ENCODE data around the gene BMP3.
"Not testable (repeated sequence)": the region's sequence is repeated elsewhere in the genome, so short reads cannot be mapped to it uniquely, and the experiment has no call there.

BMP3 gene, protein sequence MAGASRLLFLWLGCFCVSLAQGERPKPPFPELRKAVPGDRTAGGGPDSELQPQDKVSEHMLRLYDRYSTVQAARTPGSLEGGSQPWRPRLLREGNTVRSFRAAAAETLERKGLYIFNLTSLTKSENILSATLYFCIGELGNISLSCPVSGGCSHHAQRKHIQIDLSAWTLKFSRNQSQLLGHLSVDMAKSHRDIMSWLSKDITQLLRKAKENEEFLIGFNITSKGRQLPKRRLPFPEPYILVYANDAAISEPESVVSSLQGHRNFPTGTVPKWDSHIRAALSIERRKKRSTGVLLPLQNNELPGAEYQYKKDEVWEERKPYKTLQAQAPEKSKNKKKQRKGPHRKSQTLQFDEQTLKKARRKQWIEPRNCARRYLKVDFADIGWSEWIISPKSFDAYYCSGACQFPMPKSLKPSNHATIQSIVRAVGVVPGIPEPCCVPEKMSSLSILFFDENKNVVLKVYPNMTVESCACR

DNA sequence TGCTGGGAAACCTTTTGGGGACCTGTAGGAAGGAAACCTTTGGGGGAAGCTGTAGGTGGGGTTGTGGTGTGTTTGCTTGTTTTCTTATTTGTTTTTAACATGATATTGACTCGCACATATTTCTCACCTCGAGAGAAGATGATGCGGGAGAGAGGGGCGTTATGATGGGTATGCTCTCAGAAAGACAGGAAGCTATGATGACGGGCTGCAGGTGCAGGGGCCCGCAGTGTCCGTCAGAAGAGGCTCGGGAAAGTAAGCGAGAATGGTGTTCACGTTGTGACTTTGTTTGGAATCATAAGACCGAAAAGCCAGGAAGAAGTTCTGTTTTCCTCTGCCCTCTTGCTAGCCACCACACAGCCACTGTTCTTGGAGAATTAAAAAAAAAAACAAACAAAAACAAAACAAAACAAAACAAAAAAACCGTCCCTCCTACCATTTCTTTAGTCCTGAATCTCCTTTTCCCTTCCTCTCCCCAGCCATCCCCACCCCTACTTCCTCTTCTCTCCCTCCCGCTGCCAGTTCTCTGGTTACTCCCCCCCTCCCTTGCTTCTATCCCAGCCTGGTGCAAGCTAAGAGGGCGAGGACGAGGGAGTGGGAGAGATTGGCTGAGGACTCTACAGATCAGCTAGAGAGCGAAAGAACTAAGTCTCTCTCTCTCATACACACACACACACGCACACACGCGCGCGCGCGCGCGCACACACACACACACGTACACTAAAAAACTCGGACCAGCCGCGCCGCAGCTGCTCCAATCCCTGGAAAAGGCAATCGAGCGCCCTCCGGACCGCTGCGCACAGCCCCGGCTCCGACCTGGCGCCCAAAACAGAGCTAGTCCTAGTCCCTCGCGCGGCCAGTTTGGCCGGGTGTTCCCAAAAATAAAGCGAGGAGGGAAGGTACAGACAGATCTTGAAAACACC is at the start of gene BMP3:
Gene BMP3, plus strand, starts transcription at position 648 of the 920 bp plus-strand sequence. CDS start 577 bp downstream, outside the sequence.
- DNase-seq (ENCODE audit: low read depth), result no peak

DNA sequence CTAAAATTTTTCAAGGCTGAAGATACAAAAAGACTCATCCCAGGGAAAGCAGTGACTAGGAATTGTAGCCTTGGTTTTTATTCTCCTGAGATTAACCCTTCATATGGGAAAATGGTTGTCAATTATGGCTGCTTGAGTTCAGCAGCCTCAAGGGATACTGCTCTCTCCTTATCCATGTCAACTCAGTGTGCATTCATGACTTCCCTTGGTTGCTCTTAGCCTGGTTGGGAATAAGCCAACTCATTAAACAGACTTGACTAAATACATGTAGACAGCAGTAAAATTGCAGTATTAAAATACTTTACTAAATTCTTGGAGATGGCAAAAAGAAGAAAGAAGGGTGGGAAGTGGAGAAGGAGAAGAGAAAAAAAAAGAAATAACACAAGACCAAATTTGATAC is 44.5 kb upstream of the BMP3 start:
- DNase-seq (ENCODE audit: low read depth), result no peak

DNA sequence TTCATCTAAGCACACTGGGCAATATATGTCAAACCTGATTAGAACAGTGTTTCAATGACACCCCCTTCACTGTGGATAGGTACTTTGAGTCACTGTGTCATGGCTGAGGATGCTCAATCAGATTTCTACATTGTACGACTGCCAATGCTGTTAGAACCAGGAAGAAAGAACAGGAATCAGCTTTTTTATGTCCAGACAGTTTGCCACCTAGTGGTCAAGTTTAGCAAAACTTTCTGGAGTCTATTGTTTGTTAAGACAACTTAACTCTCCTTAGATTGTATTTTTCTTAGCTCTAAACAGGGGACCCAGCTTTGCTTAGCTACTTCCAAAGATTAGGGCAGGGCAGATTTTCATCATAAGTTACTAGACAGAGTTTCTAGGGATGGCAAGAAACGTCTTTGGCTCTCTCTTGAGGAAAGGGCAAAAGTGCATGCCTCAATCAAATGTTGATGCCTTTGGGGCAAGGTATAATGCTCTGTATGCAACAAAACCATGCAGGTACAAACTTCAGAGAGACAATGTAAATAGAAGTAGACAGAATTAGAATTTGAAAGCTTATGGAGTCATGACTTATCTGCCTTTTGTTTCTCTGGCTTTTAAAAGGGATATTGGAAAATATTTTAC is 40.5 kb upstream of the BMP3 start:
- peak; percentile 35 for DNase-seq (ENCODE audit: low read depth)

DNA sequence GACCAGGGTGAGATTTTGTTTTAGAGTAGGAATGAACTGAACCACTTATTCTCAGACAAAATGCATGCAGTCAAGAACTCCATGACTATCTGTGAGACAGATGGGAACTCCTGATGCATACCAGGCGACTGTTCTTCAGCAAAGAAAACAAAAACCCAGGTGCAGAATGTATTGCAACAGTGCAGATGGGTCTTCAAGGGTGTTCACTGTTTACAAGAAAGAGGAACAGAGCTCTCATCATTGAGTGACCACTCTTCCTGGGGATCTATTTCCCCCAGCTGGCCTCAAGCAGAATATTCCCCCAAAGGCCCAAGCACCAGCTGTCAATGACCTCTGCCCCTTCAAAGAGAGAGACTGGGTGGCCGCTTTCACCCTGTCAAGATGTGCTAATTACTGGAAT is 39.7 kb upstream of the BMP3 start:
- DNase-seq (ENCODE audit: low read depth), result no peak

DNA sequence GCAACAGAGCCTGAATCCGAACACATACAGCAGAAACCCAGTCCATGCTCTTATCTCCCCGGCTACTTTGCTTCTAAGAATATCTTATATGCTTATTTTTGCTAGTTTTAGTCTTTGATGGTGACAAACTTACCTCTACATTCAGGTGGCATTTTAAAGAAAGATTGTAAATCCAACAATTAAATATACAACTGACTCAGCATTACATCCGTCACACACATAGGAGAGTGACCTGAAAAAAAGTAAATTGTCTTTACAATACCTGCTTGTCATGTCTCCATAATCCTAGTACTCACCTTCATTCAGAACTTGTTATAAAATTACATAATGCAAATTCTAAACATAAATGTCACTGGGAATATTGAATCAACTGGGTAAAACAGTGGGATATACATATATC is 30.6 kb upstream of the BMP3 start:
- DNase-seq (ENCODE audit: low read depth), result no peak

DNA sequence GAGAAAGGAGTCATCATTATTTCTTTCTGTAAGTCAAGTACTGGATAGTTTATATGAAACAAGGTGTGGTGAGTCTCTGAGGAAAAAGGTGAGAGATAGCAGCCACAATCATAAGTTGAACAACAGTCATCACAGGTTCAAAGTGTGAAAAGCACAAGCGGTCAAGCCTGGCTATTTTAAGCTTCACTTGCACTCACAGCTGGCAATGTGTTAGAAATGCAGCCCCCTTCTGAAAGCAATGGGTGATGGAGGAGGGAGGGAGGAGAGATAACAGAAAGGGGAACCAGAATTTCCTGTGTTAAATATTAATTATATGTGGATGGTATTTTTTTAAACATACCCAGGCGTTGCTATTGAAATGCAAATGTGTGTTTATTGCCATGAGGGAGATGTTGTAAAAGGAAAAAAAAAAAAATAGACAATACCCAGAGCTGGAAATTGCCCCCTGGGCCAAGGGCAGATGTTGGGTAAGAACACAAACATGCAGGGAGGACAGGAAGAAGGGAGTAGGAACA is 26.9 kb upstream of the BMP3 start:
- no peak for DNase-seq (ENCODE audit: low read depth)

DNA sequence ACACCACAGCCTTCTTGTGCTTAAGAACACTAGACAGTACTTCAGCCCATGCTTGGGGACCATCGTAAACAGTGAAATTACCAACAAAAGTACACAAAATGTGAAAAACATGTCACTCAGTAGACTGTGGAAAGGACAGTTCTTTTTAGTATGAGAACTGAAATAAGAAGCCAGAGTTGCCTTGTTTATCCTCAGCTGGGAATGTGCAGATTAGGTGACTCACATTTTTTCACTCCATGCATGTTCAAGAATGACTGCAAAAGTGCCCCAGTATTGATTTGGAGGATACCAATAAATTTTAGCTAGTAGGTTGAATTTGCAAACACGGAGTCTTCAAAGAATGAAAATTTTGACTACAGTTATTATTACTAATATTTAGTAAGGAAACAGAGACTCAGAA is 23.1 kb upstream of the BMP3 start:
- no peak for DNase-seq (ENCODE audit: low read depth)

DNA sequence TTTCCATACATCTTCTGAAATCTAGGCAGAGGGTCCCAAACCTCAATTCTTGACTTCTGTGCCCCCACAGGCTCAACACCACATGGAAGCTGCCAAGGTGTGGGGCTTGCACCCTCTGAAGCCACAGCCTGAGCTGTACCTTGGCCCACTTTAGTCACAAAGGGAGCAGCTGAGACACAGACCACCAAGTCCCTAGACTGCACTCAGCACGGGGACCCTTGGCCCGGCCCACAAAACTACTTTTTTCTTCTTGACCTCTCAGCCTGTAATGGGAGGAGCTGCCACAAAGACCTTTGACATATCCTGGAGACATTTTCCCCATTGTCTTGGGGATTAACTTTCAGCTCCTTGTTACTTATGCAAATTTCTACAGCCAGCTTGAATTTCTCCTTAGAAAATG is 13.9 kb upstream of the BMP3 start:
- DNase-seq (ENCODE audit: low read depth), result not testable (repeated sequence)

DNA sequence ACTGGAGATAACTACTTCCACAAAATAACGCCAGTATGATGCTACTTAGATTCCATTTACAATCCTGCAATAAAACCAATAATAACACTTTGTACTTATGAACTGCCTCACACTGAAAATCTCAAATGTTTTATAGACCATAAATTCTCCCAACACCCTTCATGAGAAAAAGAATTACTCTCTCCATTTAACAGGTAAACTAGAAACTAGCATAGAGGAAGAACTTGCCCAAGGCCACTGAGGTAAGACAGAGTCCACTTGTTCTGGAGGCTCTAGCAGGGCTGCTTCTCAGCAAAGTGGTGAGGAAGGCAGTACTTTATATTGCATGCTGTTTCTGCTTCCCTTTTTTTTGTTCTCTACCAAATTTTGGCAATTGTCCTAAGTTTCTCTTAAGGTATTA is 11.5 kb upstream of the BMP3 start:
- no peak for DNase-seq (ENCODE audit: low read depth)

DNA sequence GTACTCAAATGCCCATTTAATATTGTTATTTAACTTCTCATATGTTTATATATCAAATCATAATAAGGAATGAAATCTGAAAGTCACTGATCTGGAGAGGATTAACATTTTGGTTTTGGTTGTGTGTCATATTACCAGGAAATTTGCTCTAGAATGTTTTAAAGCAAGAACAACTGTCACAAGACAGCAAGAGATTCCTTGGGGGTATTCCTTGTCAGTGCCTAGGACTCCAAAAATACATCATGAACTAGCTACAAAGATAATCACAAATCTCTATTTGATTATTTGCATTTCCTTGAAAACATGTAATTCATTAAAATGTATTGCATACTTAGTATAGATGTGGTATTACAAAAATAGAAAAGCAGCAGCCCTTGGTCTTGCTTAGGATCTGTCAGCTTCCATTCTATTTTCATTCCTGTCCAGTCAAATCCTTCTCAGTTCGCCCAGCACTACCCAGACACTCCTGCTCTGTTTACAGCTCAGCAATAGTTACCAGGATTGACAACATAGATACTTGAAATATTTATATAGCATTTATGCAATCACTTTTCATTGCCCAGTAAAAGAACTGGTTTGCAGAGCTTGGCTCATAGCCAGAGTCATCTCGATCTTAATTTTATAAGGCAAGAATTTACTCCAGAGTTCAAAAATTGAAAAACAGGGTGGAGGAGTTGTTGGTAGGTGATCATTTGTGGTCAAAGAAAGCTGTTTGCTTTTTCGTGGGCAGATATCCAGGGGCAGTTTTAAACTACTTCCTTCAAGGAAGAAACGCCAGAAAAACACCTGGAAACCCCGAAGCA is 9.2 kb upstream of the BMP3 start:
- DNase-seq (ENCODE audit: low read depth), result no peak

DNA sequence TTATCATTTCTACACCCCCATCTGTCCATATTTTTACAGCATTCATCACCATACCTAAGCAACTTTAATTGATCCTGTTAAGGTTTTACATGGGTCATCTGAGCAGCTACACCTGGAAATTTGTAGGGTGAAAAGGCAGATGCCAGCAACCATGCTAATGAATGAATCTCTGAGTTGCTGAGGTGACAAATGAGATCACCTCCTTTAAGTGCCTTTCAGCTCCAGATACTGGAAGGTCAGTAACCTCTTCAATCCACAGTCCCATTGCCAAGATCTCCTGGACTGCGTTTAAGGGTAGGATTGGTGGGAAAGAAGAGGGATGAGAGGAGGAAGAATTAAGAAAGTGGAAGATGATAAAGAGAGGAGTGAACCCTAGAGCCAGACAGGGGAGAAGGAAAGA is 8.5 kb upstream of the BMP3 start:
- DNase-seq (ENCODE audit: low read depth), result no peak

DNA sequence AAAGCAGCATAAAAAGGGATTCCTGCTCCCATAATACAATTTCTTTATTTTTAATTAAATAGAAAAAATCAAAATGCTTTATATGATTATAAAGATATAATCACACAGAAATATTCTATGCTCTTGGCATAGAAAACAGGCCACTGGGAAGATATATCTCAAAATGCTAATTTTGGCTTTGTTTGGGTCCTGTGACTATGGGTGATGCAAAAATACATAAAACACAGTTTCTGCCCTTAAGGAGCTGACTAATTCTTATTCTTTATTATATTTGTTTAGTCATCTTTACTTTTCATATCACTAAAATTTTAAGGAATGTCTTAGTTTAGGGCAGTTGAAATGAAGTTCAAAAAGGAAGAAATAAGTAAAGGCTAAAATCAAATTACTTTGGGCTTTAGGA is 7.0 kb upstream of the BMP3 start:
- no peak for DNase-seq (ENCODE audit: low read depth)

DNA sequence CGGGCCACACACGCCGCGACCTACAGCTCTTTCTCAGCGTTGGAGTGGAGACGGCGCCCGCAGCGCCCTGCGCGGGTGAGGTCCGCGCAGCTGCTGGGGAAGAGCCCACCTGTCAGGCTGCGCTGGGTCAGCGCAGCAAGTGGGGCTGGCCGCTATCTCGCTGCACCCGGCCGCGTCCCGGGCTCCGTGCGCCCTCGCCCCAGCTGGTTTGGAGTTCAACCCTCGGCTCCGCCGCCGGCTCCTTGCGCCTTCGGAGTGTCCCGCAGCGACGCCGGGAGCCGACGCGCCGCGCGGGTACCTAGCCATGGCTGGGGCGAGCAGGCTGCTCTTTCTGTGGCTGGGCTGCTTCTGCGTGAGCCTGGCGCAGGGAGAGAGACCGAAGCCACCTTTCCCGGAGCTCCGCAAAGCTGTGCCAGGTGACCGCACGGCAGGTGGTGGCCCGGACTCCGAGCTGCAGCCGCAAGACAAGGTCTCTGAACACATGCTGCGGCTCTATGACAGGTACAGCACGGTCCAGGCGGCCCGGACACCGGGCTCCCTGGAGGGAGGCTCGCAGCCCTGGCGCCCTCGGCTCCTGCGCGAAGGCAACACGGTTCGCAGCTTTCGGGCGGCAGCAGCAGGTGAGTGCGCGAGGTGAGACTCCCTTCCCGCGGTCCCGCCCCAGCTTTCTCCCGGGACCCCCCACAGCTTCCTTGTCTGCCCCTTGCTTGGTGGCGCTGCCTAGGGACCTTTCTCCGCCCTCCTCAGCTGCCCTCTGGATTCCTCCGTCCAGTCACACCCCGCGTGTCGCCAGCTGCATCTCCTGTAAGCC is 678 bp downstream of the BMP3 start:
- DNase-seq (ENCODE audit: low read depth), result no peak

DNA sequence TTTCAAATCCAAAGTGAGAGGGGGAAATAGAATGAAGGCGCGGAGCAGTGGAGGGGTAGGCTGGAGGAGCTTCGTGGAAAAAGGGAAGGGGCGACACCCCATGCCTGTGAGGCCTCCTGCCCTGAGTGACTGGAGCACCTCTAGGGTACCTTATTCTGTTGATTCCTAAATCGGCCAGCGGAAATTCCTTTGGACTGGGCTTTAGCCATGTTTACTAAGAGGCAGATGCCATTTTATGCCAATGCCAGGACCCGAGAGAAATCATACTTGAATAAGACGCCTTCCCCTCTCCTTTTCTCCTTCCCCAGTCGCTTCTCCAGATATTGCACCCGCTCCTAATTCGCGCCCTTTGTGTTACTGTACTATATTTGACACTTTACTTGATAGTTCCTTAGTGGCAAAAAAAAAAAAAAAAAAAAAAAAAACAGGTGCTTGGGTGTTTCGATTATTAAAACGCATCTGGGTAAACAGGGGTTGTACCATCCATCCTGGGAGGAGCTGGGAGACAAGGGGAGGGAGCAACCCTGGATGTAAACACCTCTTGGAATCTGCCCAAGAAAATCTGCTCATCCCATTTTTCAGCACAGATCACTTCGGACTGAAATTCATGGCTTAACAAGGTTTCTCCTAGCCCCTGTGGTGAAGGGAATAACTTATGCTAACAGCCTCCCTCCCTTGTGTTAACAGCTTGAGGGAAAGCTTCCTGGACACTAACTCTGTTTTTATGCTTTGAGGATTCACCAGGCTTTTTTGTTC is 1.5 kb downstream of the BMP3 start:
- no peak for DNase-seq (ENCODE audit: low read depth)

DNA sequence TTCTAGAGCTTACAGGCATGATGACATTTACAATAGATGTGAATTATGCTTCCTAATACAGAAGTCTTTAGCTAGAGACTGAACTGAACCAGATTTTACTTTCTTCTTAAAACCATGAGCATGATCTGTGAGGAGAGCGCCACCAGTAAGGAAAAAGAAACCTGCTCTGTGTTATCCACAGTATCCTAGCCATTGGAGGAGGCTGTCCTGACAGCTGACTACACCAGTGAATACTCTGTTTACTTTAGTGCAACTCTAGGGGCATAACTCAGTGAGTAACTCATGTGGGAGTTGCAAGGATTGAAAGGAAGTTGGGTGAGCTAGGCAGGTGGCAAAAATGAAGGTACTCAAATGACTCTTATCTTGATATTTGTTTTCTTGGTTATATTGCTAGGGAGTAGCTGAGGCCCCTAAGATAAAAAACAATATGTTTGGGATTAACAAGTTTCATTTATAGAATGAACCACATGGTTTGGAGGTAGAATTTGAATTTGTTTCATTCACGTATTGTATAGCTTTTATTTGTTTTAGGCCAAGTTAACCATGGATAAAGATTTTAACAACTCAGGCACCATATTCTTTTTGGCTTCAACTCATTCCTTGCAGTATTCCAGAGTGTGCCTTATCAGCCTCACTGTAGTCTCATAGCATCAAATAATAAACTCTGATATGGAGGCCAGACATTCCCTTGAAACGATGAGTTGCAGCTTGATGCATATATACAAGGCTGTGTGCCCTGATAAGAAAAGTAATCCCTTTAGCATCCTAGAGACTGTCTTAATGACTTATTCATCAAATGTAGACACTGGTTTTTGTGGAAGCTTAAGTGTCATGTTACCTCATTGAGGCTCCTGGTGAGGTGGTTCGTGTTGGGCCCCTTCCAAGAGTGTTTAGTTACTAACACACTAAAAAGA is 2.5 kb downstream of the BMP3 start:
- DNase-seq (ENCODE audit: low read depth), result no peak

DNA sequence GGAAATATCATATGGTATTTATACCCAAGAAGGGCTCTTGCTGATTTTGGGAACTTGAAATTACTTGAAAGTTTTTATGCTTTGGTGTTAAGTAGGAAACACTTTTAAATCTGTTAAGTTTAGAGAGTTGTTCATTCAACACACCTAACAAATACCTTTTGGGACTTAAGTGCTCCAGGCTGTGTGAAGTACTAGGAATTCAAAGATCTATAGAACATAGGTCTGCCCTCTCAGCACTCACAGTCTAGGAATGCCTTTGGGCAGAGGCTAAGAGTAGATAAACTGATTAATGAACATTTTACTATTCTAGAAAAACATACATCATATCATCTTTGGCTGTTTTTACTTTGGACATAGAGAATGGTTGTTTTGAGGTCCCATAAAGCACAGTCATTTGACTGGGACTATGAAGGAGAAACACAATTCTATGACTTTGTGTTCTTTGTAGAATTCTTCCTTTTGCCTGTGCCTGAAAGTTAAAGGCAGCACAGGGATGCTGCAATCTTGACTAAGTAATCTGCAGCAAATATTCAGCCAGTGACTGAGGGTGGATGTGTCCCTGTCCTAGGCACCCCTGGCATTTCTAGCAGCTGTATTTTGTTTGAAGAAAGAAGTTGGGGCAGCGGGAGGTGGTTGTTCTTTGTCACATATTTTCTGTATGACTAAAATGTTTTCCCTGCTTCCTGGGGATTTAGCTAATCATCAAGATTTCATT is 8.3 kb downstream of the BMP3 start:
- DNase-seq (ENCODE audit: low read depth), result no peak

DNA sequence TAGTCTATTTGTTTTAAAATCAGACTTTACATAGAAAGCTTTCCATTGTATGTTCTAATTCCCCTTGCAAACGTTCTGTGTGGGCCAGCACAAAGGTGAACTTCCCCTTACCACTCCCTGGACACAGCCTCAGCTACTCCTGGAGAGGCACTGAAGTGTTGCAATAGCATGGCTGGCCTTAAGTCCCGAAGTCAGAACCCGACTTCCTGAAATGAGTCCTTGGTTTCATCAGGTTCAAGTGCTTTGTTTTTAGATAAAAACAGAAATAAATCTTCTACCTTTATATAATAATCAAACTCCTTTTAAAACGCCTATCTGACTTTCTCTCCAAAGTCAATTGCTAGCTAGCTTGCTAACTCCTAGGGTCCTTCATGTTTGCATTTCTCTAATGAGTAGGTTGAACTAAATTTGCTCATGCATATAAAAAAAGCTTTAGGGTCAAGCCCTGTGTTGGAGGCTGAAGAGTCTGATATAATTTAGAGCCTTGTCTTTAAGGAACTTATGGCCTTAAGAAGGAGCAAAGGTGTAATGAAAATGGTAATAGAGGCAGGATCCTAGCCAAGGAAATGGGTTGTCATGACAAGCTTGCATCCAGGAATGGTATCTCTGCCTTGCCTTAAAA is 9.0 kb downstream of the BMP3 start:
- DNase-seq (ENCODE audit: low read depth), result no peak

Data from GM04504 (cell line).